GM21786 (cell line): ENCODE measurements around the gene ARRB1.
"Not testable (repeated sequence)": the region's sequence is repeated elsewhere in the genome, so short reads cannot be mapped to it uniquely, and the experiment has no call there.

ENCODE experiments used
- ATAC-seq: cut with Tn5 transposase; IDR thresholded peaks from one replicate; pipeline ENCODE4 v1.9.1; 2021; ENCODE audit not compliant: unreplicated experiment

The ARRB1 gene

DNA sequence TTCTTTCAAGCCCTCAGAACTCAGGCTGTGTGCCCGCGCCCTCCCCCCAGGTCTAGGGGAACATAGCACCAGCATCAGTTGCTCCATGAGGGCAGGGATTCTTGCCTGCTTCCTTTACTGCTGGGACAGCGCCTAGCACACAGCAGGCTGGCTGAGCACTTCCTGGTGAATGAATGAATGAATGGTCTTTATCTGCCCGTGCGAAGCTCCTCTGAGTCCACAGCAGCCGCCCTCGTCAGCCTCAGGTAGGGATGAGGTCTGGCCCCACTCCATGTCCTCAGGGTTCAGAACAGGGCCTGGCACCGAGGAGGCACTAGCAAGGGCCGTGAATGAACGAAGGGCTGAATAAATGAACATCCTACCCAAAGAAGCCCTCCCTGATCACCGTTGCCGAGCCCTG is 27.3 kb downstream of the ARRB1 start:
- no peak for ATAC-seq

DNA sequence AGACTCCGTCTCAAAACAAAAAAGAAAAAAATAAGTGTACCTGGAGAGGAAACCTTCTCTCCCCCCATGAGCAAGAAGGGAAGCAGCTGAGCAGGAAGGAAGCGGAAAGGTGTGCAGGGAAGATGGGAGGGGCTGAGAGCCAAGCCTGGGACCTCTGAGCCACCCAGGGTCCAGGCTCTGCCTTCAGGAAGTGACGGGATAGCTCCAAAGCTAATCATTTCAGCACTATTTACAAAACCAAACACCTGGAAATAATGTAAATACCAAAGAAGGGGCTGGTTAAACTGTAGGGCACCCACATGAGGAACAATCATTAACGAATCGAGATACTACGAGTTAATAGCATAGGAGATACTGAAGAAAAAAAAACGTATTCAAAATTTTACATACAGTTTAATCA is 27.9 kb downstream of the ARRB1 start:
- ATAC-seq, result no peak

DNA sequence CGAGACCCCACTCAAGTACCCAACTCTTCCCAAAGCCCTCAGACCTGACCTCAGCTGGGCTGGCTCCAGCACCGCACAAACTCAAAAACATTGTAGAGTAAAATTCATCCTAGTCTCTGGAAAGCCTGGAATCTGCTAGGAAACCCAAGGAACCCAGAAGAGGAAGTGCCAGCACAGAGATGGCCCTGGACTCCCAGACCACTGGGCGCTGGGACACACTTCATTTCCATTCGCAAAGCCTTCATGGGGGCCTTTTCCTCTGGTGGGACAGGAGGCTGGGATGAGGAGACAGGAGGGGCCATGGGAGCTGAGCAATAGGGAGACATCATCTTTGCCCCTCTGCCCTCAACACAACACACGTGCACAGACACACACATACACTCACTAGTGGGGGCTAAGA is 30.8 kb downstream of the ARRB1 start:
- no peak for ATAC-seq

DNA sequence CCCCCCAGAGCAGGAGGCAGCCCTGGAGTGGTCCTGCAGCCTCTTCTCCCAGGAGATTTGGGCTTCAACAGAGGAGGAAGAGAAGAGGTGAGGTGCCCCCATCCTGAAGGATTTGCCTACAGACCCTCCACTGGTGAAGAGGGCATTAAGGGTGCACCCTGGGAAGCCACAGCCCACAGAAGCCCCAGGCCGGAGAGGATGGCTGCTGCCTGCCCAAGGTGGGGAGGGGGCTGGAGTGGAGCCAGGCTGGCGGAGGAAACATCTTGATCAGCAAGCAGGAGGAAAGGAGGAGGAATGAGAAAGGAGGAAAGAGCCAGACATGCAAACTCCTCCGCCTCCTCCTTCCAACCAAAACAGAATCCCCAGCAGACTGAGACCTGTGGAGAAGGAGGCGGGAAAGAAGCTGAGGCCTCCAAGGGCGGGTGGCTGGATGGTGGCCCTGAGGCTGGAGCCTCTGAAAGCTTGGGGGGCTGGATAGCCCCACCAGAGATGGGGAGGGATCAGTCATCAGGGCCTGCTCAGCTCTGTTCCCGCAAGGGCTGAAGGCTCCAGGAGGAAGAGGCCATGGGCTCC is 31.3 kb downstream of the ARRB1 start:
- ATAC-seq, result no peak

DNA sequence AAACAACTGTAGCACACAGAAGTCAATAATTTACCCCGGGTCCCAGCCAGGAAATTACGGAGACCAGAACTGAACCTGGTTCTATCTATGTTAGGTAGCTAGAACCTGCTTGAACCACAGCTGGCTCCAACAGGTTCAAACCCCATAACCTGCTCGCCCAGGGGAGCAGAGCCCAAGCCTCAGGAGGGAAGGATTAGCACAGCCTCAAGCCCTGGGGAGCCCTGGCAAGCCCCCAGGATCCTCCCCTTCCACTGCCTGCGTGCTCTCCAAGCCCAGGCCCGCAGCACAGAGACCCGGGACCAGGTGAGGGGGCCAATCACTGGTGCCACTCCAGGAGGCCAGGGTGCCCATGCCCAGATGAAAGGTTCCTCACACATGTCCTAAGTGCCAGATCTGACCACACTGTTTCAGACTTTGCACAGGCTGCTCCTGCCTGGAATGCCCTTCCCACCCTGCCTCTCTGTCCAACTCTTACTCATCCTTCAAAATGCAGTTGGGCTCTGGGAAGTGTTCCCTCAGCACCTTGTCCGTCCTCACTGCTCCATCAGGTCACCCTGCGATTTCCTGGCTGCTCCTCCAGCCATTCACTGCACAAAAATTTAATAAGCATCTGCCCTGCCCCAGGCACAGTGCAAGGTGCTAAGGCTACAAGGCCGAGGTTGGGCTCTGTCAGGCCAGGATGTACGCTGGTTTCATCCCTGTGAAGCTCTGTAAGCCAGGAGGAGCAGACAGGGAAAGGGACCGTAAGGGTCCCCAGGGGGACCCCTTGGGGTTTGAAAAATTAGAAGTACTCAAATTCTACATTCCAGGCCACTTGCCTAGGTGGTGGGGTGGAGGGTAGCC is 32.2 kb downstream of the ARRB1 start:
- ATAC-seq, result no peak

GRCh38 chr11:75317446-75318122 is 33.9 kb downstream of the ARRB1 start:
- no peak for ATAC-seq

- ATAC-seq, result no peak
Measured at GRCh38 chr11:75315439-75315805, 36.0 kb downstream of the ARRB1 start.

DNA sequence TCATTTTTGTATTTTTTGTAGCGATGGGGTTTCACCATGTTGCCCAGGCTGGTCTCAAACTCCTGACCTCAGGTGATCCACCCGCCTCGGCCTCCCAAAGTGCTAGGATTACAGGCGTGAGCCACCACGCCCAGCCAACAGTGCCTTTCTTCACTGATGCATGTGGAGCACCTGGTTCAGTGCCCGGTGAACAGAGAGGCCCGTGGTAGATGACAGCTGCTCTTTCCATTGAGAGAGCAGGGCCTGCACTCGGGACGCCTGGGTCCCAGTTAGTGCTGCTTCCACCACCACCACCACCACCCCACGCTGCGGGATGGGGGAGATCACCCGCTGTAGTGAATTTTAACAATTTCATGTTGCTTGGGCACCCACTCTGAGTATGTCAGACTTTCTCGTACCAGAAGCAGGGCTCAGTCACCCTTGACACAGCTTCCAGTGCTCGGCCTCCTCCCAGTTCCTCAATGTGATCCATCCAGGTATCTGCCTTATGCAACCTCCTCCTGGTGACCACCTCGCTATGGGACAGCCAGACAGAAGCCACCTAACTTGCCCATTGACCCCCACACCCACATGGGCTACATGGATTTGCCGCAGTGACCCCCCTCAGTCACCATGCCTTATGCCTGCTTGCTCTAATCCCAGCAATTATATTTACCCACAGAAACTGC is 36.6 kb downstream of the ARRB1 start:
- no peak for ATAC-seq

DNA sequence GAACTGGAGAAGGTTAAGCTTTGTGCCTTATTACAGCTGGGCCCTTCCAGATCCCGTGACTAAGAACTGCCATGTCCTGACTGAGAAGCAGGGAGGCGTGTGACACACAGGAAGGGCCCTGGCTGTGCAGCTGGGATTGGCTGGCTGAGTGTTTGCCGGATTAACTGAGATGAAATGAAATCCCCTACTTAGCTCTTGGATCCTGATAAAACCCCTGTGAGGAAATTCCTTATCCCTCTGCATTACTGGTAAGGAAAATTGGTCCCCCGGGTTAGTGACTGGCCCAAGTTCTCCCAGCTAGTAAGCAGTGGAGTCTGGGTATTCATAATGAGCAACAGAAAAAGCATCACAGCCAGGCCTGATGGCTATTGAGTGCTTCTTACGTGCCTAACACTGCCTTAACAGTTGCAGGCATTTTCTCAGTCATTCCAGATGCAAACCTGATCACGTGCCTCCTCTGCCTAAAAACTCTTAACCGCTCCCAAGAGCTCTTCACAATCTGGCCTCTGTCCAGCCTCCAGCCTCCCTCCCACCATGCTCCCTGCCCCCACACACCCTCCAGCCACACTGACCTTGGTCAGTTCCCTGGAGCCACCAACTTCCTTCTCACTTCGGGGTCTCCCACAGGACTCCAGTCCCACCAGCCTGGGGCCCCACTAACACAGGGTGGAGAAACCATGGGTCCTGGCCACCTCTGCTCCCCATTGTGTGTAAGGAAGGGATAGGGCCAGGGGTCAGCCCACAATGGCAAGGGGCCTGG is 37.8 kb downstream of the ARRB1 start:
- ATAC-seq, result no peak

- ATAC-seq, result no peak
Measured at GRCh38 chr11:75312346-75312745, 39.1 kb downstream of the ARRB1 start.

DNA sequence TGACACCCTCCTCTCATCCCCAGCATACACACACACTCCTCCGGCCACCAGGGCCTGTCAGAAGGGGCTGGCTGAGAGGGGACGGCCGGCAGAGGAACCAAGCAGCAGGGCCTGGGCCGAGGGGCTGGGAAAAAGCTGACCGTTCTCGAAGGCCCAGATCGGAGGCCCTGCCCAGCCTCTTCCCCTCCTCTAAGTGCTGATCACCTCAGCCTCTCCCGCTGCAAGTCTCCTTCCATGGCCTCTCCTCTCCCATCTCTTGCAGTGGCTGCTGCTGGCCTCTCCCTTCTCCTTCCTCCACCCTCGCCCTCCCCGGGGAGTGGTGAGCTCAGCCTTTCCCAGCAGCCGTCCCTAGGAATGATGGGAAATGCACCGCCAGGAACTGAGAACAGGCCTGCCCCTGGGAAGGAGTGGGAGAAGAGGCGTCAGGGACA is 39.6 kb downstream of the ARRB1 start:
- ATAC-seq, result no peak

DNA sequence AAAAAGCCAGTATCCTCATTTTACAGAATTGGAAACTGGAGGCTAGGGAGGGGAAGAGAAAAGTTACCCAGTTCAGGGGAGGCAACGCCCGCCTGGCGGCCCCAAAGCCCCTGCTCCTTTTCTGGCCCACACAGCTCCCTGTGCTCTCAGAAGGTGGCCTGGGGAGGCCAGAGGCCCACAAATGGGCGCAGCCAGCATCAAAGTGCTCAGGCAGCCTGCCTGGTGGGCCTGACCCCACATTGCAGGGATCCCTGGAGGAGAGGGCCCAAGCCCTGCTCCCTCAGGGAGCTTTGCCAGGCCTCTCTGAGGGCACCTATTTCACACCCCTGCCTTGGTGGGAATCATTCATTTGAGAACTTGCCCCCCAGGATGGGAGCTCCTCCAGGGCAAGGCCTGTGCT is 42.5 kb downstream of the ARRB1 start:
- no peak for ATAC-seq

DNA sequence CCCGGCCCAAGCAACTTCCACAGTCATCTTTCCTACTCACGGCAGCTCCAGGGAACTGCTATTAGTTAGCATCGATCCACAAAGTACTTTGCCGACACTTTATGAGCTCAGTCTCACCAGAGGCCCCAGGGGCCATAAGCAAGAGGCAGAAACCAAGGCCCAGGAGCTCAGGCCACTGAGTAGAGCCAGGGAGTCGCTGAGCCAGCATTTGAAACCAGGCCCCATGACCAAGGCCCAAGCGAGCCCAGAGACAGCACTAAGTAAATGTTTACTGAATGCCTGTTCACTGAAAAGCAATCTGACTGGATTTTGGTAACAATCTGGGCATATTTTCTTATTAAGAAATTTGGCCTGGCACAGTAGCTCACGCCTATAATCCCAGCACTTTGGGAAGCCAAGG is 43.3 kb downstream of the ARRB1 start:
- no peak for ATAC-seq

GRCh38 chr11:75307058-75307457 is 44.4 kb downstream of the ARRB1 start:
- ATAC-seq, result no peak

DNA sequence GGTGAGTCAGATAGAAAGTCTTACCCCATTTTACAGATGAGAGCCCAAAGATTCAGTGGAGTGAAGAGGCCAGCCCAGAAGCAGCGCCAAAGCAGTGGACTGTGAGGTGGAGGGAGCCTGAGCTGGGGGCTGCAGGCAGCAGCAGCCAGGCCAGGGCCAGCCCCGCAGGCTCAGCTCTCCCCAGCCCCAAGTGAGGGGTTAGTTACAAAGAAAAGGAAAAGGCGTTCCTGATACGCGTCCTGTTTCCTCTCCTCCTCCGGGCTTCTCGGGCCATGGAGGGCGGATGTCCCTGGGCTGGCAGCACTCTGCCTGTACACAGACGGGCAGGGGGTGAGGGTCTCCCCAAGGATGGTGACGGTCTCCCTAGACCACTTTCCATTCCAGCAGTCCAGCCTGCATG is 44.9 kb downstream of the ARRB1 start:
- ATAC-seq, result no peak

- no peak for ATAC-seq
Measured at GRCh38 chr11:75305993-75306392, 45.5 kb downstream of the ARRB1 start.

DNA sequence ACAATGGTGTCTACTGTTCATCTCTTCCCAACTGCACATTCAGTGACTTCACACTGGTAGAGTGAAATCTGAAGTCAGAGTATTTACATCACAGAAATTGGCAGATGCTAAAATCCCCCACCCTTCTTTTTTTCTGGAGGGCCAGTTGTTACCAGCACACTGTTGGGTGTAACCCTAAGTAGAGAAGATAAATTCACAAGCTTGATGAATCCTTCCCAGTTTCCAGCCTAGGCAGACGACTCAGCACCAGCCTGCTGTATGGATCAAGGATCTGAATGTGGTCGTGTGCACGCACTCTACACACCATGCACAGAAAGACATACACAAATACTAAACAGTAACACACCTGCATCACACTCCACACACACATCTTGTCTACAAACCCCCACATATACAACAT is 46.0 kb downstream of the ARRB1 start:
- no peak for ATAC-seq

DNA sequence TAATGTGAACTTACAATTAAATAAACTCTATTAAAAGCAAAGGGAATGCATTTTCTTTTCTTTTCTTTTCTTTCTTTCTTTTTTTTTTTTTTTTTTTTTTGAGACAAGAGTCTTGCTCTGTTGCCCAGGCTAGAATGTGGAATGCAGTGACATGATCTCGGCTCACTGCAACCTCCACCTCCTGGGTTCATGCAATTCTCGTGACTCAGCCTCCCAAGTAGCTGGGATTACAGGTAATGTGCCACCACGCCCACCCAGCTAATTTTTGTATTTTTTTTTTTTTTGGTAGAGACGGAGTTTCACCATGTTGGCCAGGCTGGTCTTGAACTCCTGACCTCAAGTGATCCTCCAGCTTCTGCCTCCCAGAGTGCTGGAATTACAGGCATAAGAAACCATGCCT is 46.5 kb downstream of the ARRB1 start:
- ATAC-seq, result not testable (repeated sequence)

GRCh38 chr11:75303544-75304224 is 47.8 kb downstream of the ARRB1 start:
- no peak for ATAC-seq

- ATAC-seq, result no peak
Measured at GRCh38 chr11:75302371-75302770, 49.1 kb downstream of the ARRB1 start.
